Endothelial cell of umbilical vein (primary cell): ENCODE results near the gene EIF4A3. TPM values are rescaled to one million over a fixed set of nuclear protein-coding genes. Genes with fewer than 3 reads are reported as not detected.

Experiments
- BruUV-seq: library from RNA; stranded (reverse); fragments of 400-500 nt; replicated peaks from 2 replicates; lab custom pipeline; 2021; lab: Mats Ljungman, UMichigan
- CTCF ChIA-PET: fragments of 300-600, 350-600 bp; sonication (Branson Sonifier 250); formaldehyde crosslinking; loops from one replicate; lab custom pipeline; 2021; ENCODE audit warnings: antibody characterized with exemption, inconsistent platforms; lab: Charles Lee
- POLR2A ChIA-PET: fragments of 300-600, 350-600 bp; sonication (Branson Sonifier 250); formaldehyde crosslinking; loops from one replicate; lab custom pipeline; 2021; ENCODE audit warnings: antibody characterized with exemption, inconsistent platforms; lab: Charles Lee
- DNase-seq: peaks from one replicate; pipeline ENCODE4 v3.0.0-alpha.2; 2011; ENCODE audit warnings: low read depth, low spot score
- FAIRE-seq: peaks from 2 replicates; lab custom pipeline; 2011; peaks lifted over from hg19 to GRCh38; lab: Jason Lieb, UNC
- H2AFZ ChIP-seq: 2 replicates; pipeline ENCODE4 v1.6.0; 2012; ENCODE audit warnings: low read depth, low read length, control low read depth, inconsistent platforms
- H3K27ac ChIP-seq: 2 replicates; pipeline ENCODE4 v1.5.1; 2011; ENCODE audit warnings: low read depth, mild to moderate bottlenecking, control low read depth, low read length, moderate library complexity; ENCODE audit not compliant: insufficient read depth
- H3K27me3 ChIP-seq, 2 experiments: 2 replicates each; pipeline versions ENCODE4 v1.6.0 to v1.6.1; 2011; ENCODE audit warnings: low read length in 2 of 2, mixed read lengths in 1 of 2; ENCODE audit not compliant: control insufficient read depth in 2 of 2, insufficient read depth in 2 of 2
- H3K36me3 ChIP-seq, 2 experiments: 2 replicates in 1 of 2; 3 replicates in 1 of 2; pipeline ENCODE4 v1.5.1; 2011; ENCODE audit warnings: low read length in 2 of 2, mild to moderate bottlenecking in 1 of 2, moderate library complexity in 1 of 2; ENCODE audit not compliant: control insufficient read depth in 2 of 2, insufficient read depth in 2 of 2; ENCODE audit errors: extremely low read depth in 1 of 2
- H3K4me1 ChIP-seq: 3 replicates; pipeline ENCODE4 v1.5.1; 2011; ENCODE audit warnings: mild to moderate bottlenecking, low read length; ENCODE audit not compliant: control insufficient read depth, insufficient read depth; ENCODE audit errors: extremely low read depth
- H3K4me2 ChIP-seq: 2 replicates; pipeline ENCODE4 v1.6.1; 2011; ENCODE audit warnings: low read length, control low read depth, mixed read lengths; ENCODE audit not compliant: insufficient read depth
- H3K4me3 ChIP-seq, 3 experiments: fragments of 200-600 bp in 1 of 3; sonication (generic), shearing (Covaris generic) in 1 of 3; replicated peaks in 1 of 3; 2 replicates each; pipeline ENCODE4 v1.5.1; 2011 to 2016; ENCODE audit warnings: control low read depth in 3 of 3, low read length in 3 of 3, mild to moderate bottlenecking in 2 of 3, inconsistent platforms in 1 of 3, low read depth in 1 of 3, moderate library complexity in 1 of 3; ENCODE audit not compliant: insufficient read depth in 1 of 3
- H3K79me2 ChIP-seq: 2 replicates; pipeline ENCODE4 v1.6.0; 2012; ENCODE audit warnings: low read length, inconsistent platforms; ENCODE audit not compliant: control insufficient read depth, insufficient read depth
- H3K9ac ChIP-seq: replicated peaks from 2 replicates; pipeline ENCODE3; 2011; ENCODE audit warnings: low read length, control low read depth; ENCODE audit not compliant: insufficient read depth; ENCODE audit errors: extremely low read depth
- H3K9me1 ChIP-seq: replicated peaks from 3 replicates; pipeline ENCODE4 v1.6.0; 2011; ENCODE audit warnings: mild to moderate bottlenecking, low read length; ENCODE audit not compliant: control insufficient read depth, insufficient read depth; ENCODE audit errors: extremely low read depth
- H3K9me3 ChIP-seq: replicated peaks from 2 replicates; pipeline ENCODE4 v1.5.1; 2012; ENCODE audit warnings: low read length, inconsistent platforms; ENCODE audit not compliant: control insufficient read depth, insufficient read depth
- H4K20me1 ChIP-seq: replicated peaks from 2 replicates; pipeline ENCODE3; 2011; ENCODE audit warnings: mild to moderate bottlenecking, low read length; ENCODE audit not compliant: control insufficient read depth, insufficient read depth; ENCODE audit errors: extremely low read depth
- CTCF ChIP-seq, 2 donors: IDR thresholded peaks; 1 replicate in 1 of 2; 2 replicates in 1 of 2; pipeline ENCODE4 v1.5.1; 2011; ENCODE audit warnings: low read length in 2 of 2, mild to moderate bottlenecking in 2 of 2, moderate library complexity in 2 of 2, control low read depth in 1 of 2, inconsistent platforms in 1 of 2, low read depth in 1 of 2; ENCODE audit not compliant: insufficient read depth in 1 of 2; ENCODE audit errors: extremely low read depth in 1 of 2
- EZH2 ChIP-seq: IDR thresholded peaks from 2 replicates; pipeline ENCODE4 v1.6.1; 2012; ENCODE audit warnings: borderline replicate concordance, low read depth, mild to moderate bottlenecking, moderate library complexity, low read length, inconsistent platforms; ENCODE audit not compliant: severe bottlenecking
- FOS ChIP-seq: IDR thresholded peaks from 2 replicates; pipeline ENCODE4 v1.6.1; 2011; ENCODE audit warnings: mild to moderate bottlenecking, low read length, moderate library complexity, borderline replicate concordance; ENCODE audit not compliant: insufficient read depth
- GATA2 ChIP-seq: IDR thresholded peaks from 2 replicates; pipeline ENCODE4 v1.7.0; 2011; ENCODE audit warnings: low read depth, mild to moderate bottlenecking, moderate library complexity, mixed read lengths, low read length; ENCODE audit not compliant: insufficient read length, insufficient read depth
- JUN ChIP-seq: IDR thresholded peaks from 2 replicates; pipeline ENCODE4 v1.6.1; 2011; ENCODE audit warnings: borderline replicate concordance, low read depth; ENCODE audit not compliant: insufficient read length, insufficient read depth
- MAX ChIP-seq: IDR thresholded peaks from 2 replicates; pipeline ENCODE4 v1.6.1; 2011; ENCODE audit not compliant: insufficient read depth, insufficient read length
- MYC ChIP-seq: IDR thresholded peaks from one replicate; pipeline ENCODE4 v1.6.1; 2011; ENCODE audit warnings: mild to moderate bottlenecking, low read depth, low read length
- POLR2A ChIP-seq: IDR thresholded peaks from 2 replicates; pipeline ENCODE4 v1.6.1; 2012; ENCODE audit warnings: low read depth, mild to moderate bottlenecking, control low read depth, low read length
- POLR2AphosphoS5 ChIP-seq: IDR thresholded peaks from 2 replicates; pipeline ENCODE4 v1.6.1; 2012; ENCODE audit warnings: low read depth, mild to moderate bottlenecking, control low read depth, low read length, moderate library complexity; ENCODE audit not compliant: insufficient read depth
- dilution Hi-C: fragments of 300-500 bp; cut with MboI; formaldehyde crosslinking; loops from one replicate; pipeline ENCODE4 v1.15.0; 2019; ENCODE audit warnings: low sequenced_read_pairs; ENCODE audit not compliant: extremely low pct_ligation_motif_present
- intact Hi-C: fragments of 100-400 bp; cut with micrococcal nuclease; formaldehyde crosslinking; loops from one replicate; pipeline ENCODE4 v1.10.0; 2022
- polyA plus RNA-seq, 4 experiments: library from polyadenylated mRNA; depleted of rRNA in 3 of 4; stranded (reverse) in 3 of 4; unstranded in 1 of 4; fragments of >200 nt; gene quantifications; 2 replicates each; pipeline versions ENCODE4 v1.2.1 to v1.2.3, GENCODE V29; 2011 to 2012; ENCODE audit warnings: missing spikeins in 1 of 4
- total RNA-seq: library from RNA; stranded (reverse); gene quantifications from 2 replicates; pipeline ENCODE4 v1.2.3, GENCODE V29; 2021

Gene EIF4A3
- total and polyA plus RNA-seq, 2 donors (not counting 3 experiments of a cell fraction or from before 2014, with no cell fraction given), result 90.4 to 94.5 TPM

- no peaks in the 10 kb centered on the region for H3K4me1 ChIP-seq
- H3K9ac ChIP-seq, result no peak overlapping the region
- dilution Hi-C loops, result no loop called here
- FAIRE-seq (no peak), DNase-seq (no peak)
- no peak overlapping the region for H2AFZ ChIP-seq
- no peaks in the 10 kb centered on the region for H3K9me1 ChIP-seq
- POLR2A ChIA-PET, result no interaction called here
- intact Hi-C loops, result no loop called here
- H3K4me3 ChIP-seq, result no peak overlapping the region
- TF ChIP-seq POLR2A (no peak), MYC (no peak), MAX (no peak), GATA2 (no peak), EZH2 (no peak), JUN (no peak), FOS (no peak), CTCF (IDR thresholded peaks at IDR 0.05; ENCODE audit: extremely low read depth in 1 of 2, insufficient read depth in 1 of 2, low read depth in 1 of 2, low read length in 2 of 2) (no peak), POLR2AphosphoS5 (no peak)
- no peaks in the 10 kb centered on the region for H3K36me3 ChIP-seq
- H3K27me3 ChIP-seq, result peaks cover 6 to 11% of the 10 kb centered on the region in 2 experiments
- BruUV-seq, result no TSS peak
- CTCF ChIA-PET, result no interaction called here
- no peaks in the 10 kb centered on the region for H4K20me1 ChIP-seq
- H3K27ac ChIP-seq, result no peak overlapping the region
- no peak overlapping the region for H3K4me2 ChIP-seq
- no peaks in the 10 kb centered on the region for H3K9me3 ChIP-seq
- H3K79me2 ChIP-seq, result no peaks in the 10 kb centered on the region
These were observed 17.3 kb upstream of the EIF4A3 start for GRCh38 chr17:80164185-80164584.
